GM21423 (cell line): Measurements from ENCODE around the gene PRICKLE3.
A peak's percentile ranks its signal among the peaks of the same experiment; 100 is the strongest.

Experiments used
- ATAC-seq: cut with Tn5 transposase; IDR thresholded peaks from one replicate; pipeline ENCODE4 v1.9.1; 2021; ENCODE audit warnings: mild to moderate bottlenecking, moderate library complexity; ENCODE audit not compliant: unreplicated experiment

PRICKLE3 gene, protein sequence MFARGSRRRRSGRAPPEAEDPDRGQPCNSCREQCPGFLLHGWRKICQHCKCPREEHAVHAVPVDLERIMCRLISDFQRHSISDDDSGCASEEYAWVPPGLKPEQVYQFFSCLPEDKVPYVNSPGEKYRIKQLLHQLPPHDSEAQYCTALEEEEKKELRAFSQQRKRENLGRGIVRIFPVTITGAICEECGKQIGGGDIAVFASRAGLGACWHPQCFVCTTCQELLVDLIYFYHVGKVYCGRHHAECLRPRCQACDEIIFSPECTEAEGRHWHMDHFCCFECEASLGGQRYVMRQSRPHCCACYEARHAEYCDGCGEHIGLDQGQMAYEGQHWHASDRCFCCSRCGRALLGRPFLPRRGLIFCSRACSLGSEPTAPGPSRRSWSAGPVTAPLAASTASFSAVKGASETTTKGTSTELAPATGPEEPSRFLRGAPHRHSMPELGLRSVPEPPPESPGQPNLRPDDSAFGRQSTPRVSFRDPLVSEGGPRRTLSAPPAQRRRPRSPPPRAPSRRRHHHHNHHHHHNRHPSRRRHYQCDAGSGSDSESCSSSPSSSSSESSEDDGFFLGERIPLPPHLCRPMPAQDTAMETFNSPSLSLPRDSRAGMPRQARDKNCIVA

GRCh38 chrX:49186125-49187027, at the start of gene PRICKLE3:
TSS of gene PRICKLE3 (minus strand) at chrX:49186373. CDS start at chrX:49186297, 76 bp downstream.
- ATAC-seq, result no peak

DNA sequence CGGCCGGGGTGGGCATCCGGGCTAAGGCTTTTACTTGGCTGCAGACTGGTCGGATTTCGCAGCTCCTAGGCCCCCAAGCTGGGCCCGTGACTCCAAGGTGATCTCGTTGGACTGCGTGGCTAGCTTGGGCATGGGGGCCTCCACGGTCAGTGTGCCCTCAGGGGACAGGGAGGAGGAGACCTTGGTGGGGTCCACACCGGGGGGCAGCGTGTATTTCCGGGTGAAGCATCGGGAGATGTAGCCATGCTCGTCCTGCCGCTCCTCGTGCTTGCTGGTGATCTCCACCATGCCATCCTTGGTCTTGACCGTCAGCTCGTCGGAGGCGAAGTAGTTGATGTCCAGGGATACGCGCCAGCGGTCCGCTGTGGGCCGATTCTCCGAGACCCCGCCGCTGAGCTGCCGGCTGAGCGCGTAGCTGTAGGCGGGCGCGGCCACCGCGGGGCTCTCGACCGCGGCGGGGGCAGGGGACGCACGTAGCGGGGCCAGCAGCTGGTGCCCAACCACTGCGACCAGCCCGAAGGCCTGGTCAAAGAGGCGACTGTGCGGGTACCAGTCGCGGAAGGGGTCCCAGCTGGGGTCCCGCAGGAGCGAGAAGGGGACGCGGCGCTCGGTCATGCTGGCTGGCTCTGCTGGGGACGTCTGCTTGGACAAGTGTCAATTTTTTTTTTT, 47.8 kb upstream of the PRICKLE3 start:
- ATAC-seq, result no peak

GRCh38 chrX:49233176-49233575, 47.0 kb upstream of the PRICKLE3 start, which contains the start of gene CACNA1F:
TSS of gene CACNA1F (minus strand) at chrX:49233340. CDS start at chrX:49233309, 31 bp downstream.
- ATAC-seq, result no peak

- ATAC-seq, result no peak
Observed at GRCh38 chrX:49232525-49232924, 46.4 kb upstream of the PRICKLE3 start.

GRCh38 chrX:49231333-49232000, 45.3 kb upstream of the PRICKLE3 start:
- no peak for ATAC-seq

DNA sequence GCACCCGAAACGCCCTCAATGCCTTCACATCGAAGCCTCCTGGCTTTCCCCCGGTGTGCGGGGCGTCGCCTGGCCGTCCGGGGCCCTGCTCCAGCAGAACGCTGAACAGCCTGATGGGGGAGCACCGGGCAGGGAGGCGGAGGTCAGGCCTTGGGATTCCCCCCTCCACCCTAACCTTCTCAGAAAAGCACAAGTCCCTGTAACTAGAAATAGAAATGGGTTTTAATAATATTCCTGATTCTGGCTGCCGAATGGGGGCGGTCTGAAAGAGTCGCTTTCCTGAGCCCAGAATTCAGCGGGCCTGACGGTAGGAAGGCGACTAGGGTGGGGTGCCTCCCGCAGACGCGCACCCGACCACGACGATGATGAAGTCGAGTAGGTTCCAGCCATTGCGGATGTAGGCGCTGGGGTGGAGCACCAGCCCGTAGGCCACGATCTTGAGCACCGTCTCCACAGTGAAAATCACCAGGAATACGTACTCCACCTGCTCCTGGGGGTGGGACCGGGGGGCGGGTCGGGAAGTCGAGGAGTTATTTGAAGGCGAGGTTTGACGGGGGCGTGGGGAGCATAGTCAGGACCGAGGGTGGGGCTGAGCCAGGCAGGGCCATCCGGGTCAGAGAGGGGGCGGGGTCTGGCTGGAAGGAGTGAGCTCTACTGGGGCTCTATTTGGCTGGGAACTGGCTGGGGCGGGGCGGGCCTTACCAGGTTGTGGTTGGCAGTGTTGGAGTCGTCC, 44.5 kb upstream of the PRICKLE3 start:
- peak; percentile 64 for ATAC-seq

- no peak for ATAC-seq
Observed at GRCh38 chrX:49228185-49228584, 42.0 kb upstream of the PRICKLE3 start.

DNA sequence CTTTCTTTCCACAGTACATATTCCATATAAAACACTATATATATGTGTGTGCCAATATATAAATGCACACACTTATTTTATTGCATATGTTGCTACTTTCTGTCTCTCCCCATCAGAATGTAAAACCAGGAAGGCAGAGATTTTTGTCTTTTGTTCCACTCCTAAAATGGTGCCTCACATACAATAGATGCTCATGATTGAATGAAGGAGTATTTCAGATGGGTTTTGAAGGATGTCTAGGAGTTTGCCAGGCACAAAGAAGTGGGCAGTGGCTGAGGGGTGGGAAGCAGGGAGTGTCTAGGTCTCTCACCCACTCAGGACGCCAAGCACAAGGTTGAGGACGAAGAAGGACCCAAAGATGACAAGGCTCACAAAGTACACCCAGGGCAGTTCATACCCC, 41.6 kb upstream of the PRICKLE3 start:
- no peak for ATAC-seq

DNA sequence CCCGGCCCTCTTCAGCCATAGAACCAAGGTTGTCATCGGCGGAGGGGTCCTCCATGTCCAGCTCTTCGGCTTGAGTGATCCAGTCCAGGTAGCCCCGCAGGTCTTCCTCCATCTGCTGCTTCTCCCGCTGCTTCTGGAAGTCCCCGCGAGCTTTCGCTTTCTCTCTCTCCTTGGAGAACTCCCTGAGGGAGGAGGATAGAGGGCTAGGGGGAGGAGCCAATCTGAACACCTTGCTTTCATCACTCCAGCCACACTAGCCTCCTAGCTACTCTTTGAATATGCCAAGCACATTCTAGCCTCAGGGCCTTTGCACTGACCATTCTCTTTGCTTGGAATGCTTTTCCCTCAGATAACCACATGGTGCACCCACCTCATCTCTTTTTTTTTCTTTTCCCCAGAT, 40.8 kb upstream of the PRICKLE3 start:
- no peak for ATAC-seq

- ATAC-seq, result no peak
Observed at GRCh38 chrX:49225858-49226257, 39.7 kb upstream of the PRICKLE3 start.

DNA sequence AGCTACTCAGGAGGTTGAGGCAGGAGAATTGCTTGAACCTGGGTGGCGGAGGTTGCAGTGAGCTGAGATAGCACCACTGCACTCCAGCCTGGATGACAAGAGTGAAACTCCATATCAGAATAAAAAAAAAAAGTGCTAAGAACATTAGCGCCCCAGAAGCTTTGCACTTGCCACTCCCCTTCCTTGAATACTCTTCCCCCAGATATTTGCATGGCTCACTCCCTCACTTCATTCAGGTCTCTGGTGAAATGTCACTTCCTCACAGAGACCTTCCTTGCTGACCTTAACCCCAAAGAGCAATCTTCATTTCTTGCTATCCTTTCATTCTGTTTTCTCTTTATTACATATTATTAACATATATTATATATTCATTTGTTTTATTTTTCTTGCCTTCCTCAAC, 35.7 kb upstream of the PRICKLE3 start:
- no peak for ATAC-seq

DNA sequence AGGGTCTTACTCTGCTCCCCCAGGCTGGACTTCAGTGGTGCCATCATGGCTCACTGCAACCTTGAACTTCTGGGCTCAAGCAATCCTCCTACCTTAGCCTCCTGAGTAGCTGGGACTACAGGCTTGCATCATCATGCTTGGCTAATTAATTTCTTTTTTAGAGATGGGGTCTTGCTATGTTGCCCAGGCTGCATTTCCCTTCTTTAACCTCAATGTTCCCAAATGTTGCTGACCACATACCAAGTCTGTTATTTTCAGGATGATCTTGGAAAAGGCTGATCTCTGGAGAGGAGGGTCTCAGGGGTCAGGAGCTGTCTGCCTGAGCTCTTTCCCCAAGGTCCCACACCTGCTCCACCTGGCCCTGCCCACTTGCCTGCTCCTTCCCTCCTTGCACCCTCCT, 33.9 kb upstream of the PRICKLE3 start:
- ATAC-seq, result no peak

GRCh38 chrX:49214996-49215526, 28.9 kb upstream of the PRICKLE3 start:
- ATAC-seq, result no peak

DNA sequence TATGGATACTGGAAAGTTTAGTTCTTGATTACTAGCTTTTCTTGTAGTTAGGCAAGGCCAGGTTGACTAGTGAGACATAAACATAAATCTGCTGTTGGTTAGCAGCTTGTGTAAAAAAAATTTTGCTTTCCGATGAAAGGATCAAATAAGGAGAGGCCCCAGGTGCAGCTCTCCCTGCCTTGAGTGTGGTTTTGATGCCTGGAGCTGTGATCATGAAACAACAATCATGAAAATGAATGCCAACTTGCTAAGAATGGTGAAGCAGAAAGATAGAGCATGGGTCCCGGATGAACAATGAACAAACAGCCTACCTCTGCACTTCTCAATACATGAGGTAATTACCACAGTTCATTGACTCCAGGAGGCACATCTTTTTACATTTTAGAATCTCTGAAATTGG, 28.2 kb upstream of the PRICKLE3 start:
- no peak for ATAC-seq

DNA sequence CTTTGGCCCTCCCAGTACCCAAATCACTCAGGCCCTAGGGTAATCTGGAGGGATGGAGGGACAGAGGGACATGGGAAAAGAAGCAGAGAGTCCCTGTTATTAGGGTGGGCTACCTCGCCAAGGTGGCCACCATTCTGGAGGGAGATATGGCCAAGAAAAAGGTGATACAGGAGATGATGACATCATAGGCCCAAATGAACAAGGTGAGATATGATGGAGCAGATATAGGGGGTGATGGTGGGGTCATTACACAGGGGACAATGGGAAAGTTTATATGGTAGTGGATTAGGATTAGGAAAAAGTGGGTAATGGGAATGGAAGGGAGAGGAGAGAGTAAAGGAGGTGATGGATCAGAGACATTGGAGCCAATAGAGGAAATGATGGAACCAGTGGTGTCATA, 26.7 kb upstream of the PRICKLE3 start:
- ATAC-seq, result no peak

DNA sequence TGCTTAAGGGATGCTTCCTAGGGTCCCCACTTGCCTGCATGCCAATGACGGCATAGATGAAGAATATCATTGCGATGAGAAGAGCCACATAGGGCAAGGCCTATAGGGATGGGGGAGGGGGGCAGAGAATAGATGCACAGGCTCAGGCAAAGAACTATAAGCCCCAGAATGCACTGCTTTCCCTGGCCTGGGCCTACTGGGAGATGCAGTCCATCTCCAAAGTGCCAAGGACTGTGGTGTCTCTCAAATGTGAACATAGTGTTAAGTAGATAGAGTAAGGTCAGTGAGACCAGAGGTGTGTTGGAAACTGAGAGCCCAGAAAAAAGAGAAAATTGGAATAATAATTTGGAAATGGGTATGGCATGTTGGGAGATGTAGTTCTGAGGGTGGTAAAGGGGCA, 26.0 kb upstream of the PRICKLE3 start:
- no peak for ATAC-seq

DNA sequence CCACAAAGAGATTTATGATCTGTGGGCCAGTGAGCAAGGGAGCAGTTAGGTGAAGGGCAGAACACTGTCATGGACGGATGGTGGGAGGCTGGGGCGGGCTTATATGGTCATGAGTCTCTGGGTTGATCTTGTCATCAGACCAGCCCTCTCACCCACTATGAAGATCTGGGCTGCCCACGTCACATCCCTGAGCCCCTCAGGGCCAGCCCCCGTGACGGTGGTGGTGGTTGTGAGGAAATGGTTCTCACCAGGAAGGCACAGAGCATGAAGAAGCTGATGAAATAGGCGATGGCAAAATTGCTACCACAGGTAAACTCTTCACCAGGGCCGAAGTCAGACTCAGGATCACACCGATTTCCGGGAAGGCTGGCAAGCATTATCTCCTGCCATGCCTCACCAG, 24.9 kb upstream of the PRICKLE3 start:
- no peak for ATAC-seq

- ATAC-seq, result no peak
Observed at GRCh38 chrX:49210406-49210805, 24.2 kb upstream of the PRICKLE3 start.
